ENCODE results near the gene CFD.

DNA sequence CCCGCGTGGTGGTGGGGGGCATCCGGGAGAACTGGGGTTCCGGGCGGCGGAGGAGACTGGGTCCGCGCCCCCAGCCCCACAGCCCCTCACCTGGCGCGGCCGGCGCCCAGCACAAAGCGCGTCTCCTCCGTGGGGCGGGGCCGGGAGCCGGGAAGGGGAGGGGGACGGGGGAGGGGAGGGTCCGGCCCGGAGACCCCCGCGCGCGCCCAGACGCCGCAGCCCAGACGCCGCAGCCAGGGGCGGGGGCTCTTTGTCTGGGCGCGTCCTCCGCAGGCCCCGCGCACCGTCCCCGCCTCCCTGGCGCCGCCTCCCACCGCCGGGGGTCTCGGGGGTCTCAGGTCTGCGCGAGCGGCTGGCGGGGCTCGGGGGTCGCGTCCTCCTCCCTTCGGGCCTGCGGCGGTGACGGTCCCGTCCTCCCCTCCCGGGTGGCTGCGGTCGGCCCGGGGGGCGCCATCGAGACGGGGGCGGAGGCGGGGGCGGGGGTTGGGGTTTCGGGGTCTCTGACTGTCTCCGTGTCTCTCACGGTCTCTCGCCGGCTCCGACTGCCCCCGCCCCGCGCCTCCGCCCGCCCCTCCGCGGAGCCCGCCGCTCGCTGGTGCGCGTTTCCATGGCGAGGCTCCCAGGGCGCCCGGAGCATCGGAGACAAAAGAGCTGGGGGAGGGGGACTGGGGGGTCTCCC, 37.5 kb upstream of the CFD start, which contains the start of gene PLPPR3:
- TF ChIP-seq, protein P1, sequence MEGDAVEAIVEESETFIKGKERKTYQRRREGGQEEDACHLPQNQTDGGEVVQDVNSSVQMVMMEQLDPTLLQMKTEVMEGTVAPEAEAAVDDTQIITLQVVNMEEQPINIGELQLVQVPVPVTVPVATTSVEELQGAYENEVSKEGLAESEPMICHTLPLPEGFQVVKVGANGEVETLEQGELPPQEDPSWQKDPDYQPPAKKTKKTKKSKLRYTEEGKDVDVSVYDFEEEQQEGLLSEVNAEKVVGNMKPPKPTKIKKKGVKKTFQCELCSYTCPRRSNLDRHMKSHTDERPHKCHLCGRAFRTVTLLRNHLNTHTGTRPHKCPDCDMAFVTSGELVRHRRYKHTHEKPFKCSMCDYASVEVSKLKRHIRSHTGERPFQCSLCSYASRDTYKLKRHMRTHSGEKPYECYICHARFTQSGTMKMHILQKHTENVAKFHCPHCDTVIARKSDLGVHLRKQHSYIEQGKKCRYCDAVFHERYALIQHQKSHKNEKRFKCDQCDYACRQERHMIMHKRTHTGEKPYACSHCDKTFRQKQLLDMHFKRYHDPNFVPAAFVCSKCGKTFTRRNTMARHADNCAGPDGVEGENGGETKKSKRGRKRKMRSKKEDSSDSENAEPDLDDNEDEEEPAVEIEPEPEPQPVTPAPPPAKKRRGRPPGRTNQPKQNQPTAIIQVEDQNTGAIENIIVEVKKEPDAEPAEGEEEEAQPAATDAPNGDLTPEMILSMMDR (optimal IDR thresholded peaks at IDR 0.05 in 1 of 3, IDR thresholded peaks at IDR 0.05 in 1 of 3, conservative IDR thresholded peaks at IDR 0.05 in 1 of 3; ENCODE audit: extremely low read depth in 1 of 3, insufficient read depth in 2 of 3, low read length in 3 of 3): no peak
- no peak for TF ChIP-seq EZH2 (IDR thresholded peaks at IDR 0.05; ENCODE audit: low read length)
